ENCODE data around the gene PRUNE1. TPM values are rescaled to one million over a fixed set of nuclear protein-coding genes. Genes with fewer than 3 reads are reported as not detected.

PRUNE1 gene
- total RNA-seq, 1 donor from 2014 or later = 5.6 TPM

DNA sequence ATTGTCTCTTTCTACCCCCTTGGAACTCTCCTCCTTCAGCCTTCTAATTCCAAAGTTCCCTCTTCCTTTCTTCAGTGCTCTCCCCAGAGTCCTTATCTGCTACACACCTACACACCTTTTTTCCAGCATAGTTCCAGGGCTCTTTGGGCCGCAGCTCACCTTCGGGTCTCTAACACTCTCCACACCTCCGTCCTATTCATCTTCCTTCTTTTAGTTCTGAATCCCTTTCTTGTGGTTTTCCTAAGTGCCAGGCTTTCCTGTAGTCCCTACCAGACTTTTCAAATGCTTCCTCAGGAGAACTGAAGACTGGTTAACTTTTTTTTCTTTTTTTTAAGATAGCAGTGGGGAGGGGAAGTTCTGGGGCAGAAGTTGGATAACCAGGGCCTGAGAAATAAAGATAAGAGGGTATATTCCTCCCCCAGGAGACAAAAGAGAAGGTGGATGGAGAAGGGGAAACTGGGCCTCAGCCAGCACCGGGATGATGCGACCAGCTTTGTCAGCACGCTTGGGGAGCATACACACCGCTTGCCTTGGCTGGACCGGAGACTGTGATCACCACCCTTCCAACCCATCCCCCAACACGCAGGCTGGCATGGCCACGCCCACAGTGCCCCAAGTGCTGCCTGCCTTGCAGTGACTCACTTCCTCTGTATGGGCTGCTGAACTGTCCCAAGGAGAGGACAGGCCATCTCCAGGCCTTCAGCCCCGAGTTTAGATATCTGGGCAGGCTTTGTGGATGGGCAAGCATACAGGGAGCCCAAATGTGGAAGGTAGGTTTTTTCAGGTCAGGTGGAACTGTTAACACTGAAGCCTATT, 31.2 kb upstream of the PRUNE1 start:
- DNase-seq (ENCODE audit: low read depth in 2 of 2) = peak; percentile 22 to 59

GRCh38 chr1:150979092-150980056, 28.9 kb upstream of the PRUNE1 start:
- peak; percentile 84 to 87 for DNase-seq (ENCODE audit: low read depth in 2 of 2)

DNA sequence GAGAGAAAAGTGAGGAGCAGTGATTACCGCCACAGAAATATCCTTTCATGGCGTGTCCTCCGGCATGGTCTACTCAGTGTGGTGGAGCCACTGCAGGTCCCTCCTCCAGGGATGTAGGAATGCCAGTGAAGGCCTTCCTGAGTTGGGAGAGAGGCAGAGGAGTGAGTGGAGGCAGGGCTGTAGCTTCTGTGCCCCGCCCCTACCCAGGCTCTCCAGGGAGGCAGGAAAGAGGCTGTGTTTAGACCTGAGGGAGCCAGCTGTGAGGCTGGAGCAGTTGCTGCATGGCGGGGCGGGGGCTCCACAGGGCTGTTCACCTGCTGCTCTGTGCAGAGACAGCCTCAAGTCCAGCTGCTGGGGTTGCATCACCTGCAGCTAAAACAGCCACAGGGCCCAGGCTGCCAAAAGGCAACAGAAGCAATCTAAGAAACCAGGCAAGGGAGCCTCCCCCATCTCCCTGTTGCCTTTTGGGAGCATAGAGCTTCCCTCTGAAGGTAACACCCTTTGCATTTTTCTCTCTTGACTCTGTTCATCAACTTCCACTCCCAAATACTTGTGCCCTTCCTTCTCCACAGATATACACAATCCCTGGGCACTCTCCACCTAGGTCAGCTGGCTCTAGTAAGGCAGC, 27.0 kb upstream of the PRUNE1 start:
- no peak for DNase-seq (ENCODE audit: low read depth in 2 of 2)

GRCh38 chr1:150981805-150982712, 26.2 kb upstream of the PRUNE1 start, which contains the start of gene ANXA9:
TSS of gene ANXA9 (plus strand) at chr1:150982292. CDS start at chr1:150983106, 814 bp downstream.
- no peak for DNase-seq (ENCODE audit: low read depth in 2 of 2)

GRCh38 chr1:150985179-150985825, 22.9 kb upstream of the PRUNE1 start:
- no peak for DNase-seq (ENCODE audit: low read depth in 2 of 2)

DNA sequence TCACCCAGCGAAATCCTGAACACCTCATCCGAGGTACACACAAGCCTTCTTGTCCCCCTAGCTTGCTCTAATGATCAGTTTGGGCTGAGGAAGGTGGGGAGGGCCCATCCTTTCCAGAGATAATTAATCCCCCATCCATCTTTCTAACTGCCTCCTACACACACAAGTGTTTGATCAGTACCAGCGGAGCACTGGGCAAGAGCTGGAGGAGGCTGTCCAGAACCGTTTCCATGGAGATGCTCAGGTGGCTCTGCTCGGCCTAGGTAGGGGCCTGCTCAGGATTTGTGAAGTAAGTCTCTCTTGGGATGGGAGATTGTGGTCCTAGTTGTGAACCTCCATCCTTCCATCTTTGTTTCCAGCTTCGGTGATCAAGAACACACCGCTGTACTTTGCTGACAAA, 20.3 kb upstream of the PRUNE1 start:
- DNase-seq (ENCODE audit: low read depth in 2 of 2) = no peak

- no peak for DNase-seq (ENCODE audit: low read depth in 2 of 2)
These were observed 15.6 kb upstream of the PRUNE1 start for GRCh38 chr1:150992626-150993025.

DNA sequence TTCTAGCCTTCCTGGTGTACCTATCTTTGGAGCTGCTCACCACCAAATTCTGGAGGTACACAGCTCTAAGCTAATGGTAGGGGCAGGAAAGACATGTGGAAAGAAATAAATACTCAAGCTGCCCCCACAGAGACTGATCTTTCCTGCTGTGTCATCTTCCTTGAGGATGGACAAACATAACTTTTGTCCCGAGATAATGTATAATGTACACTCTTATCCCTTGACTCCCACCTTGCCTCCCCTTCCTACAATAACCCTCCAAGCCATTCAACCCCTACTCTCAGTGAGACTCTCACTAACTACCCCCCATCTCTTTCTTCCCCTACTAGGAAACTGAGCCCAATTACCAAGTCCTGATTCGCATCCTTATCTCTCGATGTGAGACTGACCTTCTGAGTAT, 14.0 kb upstream of the PRUNE1 start:
- no peak for DNase-seq (ENCODE audit: low read depth in 2 of 2)

GRCh38 chr1:150995460-150995859, 12.8 kb upstream of the PRUNE1 start:
- DNase-seq (ENCODE audit: low read depth in 2 of 2) = no peak

DNA sequence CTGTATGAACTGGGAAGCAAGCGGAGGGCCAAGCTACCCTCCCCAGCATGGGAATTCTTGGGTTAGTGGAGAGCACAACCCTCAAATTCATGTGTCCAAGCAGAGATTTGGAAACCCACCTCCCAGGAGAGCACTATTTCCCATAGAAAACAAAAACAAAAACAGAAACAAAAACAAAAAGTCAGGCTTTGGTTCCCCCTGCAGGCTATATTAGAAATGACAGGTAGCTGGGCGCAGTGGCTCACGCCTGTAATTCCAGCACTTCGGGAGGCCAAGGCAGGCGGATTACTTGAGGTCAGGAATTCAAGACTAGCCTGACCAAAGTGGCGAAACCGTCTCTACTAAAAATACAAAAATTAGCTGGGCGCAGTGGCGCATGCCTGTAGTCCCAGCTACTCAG, 12.4 kb upstream of the PRUNE1 start:
- peak; percentile 26 to 29 for DNase-seq (ENCODE audit: low read depth in 2 of 2)

- DNase-seq (ENCODE audit: low read depth in 2 of 2) = no peak
These were observed 10.9 kb upstream of the PRUNE1 start for GRCh38 chr1:150997126-150997872.

GRCh38 chr1:150997949-150998348, 10.3 kb upstream of the PRUNE1 start:
- no peak for DNase-seq (ENCODE audit: low read depth in 2 of 2)

DNA sequence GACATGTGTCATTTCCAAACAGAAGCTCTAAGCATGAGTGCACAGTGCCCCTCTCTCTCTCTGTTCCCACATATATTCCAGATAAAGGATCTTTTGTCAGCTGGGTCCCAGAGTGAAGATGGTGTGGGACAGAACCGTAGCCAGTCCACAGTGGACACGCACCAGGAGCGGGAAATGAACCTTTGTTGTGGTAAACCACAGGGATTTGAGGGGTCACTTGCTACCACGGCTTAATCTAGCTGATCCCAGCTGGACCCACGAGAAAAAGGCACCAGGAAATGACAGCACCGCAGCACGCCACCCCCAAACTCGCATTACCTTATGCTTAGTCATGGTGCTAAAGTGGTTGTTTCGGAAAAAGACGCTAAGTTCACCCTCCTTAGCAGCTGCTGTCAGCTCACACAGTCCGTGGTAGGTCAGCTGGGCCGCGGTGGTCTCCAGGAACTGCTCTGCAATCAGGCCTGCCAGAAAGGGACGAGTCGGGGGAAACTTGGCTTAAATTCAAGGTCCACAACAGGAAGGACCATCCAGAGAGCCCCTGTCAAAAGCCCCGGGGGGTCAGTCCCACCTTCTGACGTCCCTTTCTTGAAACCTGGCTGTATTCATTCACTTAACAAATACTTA, 9.1 kb upstream of the PRUNE1 start:
- DNase-seq (ENCODE audit: low read depth in 2 of 2) = peak; percentile 51 to 96

DNA sequence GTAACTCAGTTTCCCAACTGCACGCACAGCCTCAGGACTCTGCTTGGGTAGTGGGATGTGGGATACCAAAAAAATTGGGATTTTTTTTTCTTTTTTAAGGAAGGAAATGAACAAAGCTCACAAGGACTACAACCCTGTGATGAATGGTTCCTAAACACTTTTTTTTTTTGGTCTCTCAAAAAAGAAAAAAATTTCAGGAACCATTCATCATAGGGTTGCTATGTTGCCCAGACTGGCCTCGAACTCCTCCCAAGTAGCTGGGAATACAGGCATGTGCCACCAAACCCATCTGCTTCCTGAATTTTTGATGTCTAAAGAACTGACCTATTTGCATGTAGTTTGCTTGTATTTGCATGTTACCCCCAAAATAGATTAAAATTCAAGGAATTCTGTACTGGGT, 8.3 kb upstream of the PRUNE1 start:
- DNase-seq (ENCODE audit: low read depth in 2 of 2) = peak in 1 of 2 donors; percentile 21

GRCh38 chr1:151000408-151000807, 7.8 kb upstream of the PRUNE1 start:
- DNase-seq (ENCODE audit: low read depth in 2 of 2) = no peak

- DNase-seq (ENCODE audit: low read depth in 2 of 2) = peak in 1 of 2 donors; percentile 67
These were observed 6.6 kb upstream of the PRUNE1 start for GRCh38 chr1:151001602-151002001.

DNA sequence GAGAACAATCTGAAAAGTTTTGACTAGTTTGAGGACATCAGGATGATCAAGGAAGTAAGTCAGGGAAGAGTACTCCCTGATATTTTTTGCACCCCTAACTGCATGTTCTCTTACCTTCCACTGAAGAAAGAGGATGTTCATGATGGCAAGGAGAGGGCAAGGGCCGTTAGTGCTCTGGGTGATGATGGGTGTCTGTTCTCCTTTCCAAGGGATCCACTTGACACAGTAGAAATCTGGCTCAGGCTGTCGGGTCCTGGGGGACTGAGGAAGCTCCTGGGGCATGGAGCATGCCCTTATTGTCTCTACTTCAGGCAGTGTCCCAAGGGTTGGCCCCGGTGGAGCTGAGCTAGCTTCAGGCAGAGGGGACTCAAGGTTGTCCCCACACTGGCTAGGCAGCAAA, 6.2 kb upstream of the PRUNE1 start:
- DNase-seq (ENCODE audit: low read depth in 2 of 2) = no peak

DNA sequence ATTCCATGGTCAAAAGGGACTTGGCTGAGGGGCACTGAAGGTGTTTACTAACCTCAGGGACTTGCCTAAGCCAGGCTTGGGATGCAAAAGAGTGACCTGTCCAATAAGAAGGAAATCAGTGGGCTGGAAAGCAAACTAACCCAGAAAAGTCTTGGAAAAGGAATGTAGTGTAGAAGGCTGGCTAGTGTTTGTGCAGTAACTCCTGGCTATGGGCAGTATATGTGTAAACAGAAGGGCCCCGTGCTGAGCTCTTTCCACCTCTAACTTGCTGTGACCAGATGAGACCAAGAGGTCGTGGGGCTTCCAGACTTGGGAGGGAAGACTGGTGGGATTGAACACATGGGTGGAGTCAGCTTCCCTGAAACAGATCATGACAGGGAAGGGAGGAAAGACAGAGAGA, 5.6 kb upstream of the PRUNE1 start:
- no peak for DNase-seq (ENCODE audit: low read depth in 2 of 2)

DNA sequence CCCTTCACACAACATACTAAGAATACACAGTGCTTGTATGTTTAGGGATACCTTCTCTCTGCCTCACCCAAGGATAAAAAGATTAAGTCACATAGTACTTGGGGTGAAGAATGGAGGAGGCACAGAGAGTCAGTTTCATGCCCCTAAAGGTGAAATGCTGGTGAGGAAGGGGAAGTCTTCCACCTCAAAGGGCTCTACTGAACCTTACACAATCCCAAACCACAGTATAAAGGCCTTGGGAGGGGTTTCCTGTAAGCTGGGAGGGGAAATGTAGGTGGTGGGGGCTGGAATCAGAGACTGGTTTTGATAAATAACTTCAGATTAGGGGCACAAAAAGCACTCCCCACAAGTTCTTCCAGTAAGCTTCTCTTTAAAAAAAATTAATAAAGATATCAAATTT, 5.1 kb upstream of the PRUNE1 start:
- DNase-seq (ENCODE audit: low read depth in 2 of 2) = no peak
